IMR-90 (cell line): Measurements from ENCODE around the gene URB2. TPM values are rescaled to one million over a fixed set of nuclear protein-coding genes. Genes with fewer than 3 reads are reported as not detected.

Source experiments
- ATAC-seq: fragments of 200-7000 bp; cut with Tn5 transposase; 2 replicates; pipeline ENCODE4 v1.9.1; 2020; ENCODE audit warnings: low read depth, mild to moderate bottlenecking, moderate library complexity
- BruUV-seq: library from RNA; stranded (reverse); fragments of 400-500 nt; replicated peaks from 2 replicates; lab custom pipeline; 2021; lab: Mats Ljungman, UMichigan
- CTCF ChIA-PET: fragments of 300-600 bp; formaldehyde crosslinking; extraction: SDS; loops from one replicate; lab custom pipeline; 2021; ENCODE audit warnings: antibody characterized with exemption; lab: Yijun Ruan, JAX
- POLR2A ChIA-PET: fragments of 300-600 bp; sonication (Branson Sonifier 250); formaldehyde crosslinking; loops from one replicate; lab custom pipeline; 2022; ENCODE audit warnings: antibody characterized with exemption; ENCODE audit not compliant: unreplicated experiment; lab: Charles Lee
- DNase-seq: peaks from one replicate; pipeline ENCODE4 v3.0.0; 2013
- H2AFZ ChIP-seq: replicated peaks from 2 replicates; pipeline ENCODE3; 2013; ENCODE audit warnings: low read length, mild to moderate bottlenecking; ENCODE audit not compliant: poor library complexity
- H2AK5ac ChIP-seq: 2 replicates; pipeline ENCODE4 v1.6.1; 2013; ENCODE audit warnings: low read depth, low read length, inconsistent platforms
- H2AK9ac ChIP-seq: replicated peaks from 2 replicates; pipeline ENCODE3; 2013; ENCODE audit warnings: mild to moderate bottlenecking, low read depth, low read length, moderate library complexity; ENCODE audit not compliant: poor library complexity
- H2BK120ac ChIP-seq: 2 replicates; pipeline ENCODE4 v1.6.1; 2013; ENCODE audit warnings: low read depth, low read length, inconsistent platforms
- H2BK15ac ChIP-seq: 3 replicates; pipeline ENCODE4 v1.6.1; 2013; ENCODE audit warnings: low read depth, low read length, inconsistent platforms
- H2BK20ac ChIP-seq: 2 replicates; pipeline ENCODE4 v1.6.1; 2013; ENCODE audit warnings: low read depth, mild to moderate bottlenecking, inconsistent platforms, low read length, moderate library complexity
- H2BK5ac ChIP-seq: 2 replicates; pipeline ENCODE4 v1.6.1; 2013; ENCODE audit warnings: mild to moderate bottlenecking, low read depth, low read length, inconsistent platforms; ENCODE audit not compliant: poor library complexity, severe bottlenecking
- H3K14ac ChIP-seq: replicated peaks from 2 replicates; pipeline ENCODE4 v1.6.1; 2013; ENCODE audit warnings: low read depth, low read length, inconsistent platforms
- H3K18ac ChIP-seq: 2 replicates; pipeline ENCODE4 v1.6.1; 2013; ENCODE audit warnings: low read depth, low read length, control low read depth
- H3K23ac ChIP-seq: 2 replicates; pipeline ENCODE4 v1.6.1; 2013; ENCODE audit warnings: low read depth, low read length, inconsistent platforms
- H3K27ac ChIP-seq: 2 replicates; pipeline ENCODE4 v1.5.1; 2013; ENCODE audit warnings: mild to moderate bottlenecking, control low read depth, low read length; ENCODE audit not compliant: insufficient read depth
- H3K27me3 ChIP-seq: 2 replicates; pipeline ENCODE4 v1.6.1; 2013; ENCODE audit warnings: low read length; ENCODE audit not compliant: control insufficient read depth, insufficient read depth
- H3K36me3 ChIP-seq: 2 replicates; pipeline ENCODE4 v1.6.1; 2013; ENCODE audit warnings: low read length, mixed read lengths; ENCODE audit not compliant: control insufficient read depth, insufficient read depth
- H3K4ac ChIP-seq: 2 replicates; pipeline ENCODE4 v1.6.1; 2013; ENCODE audit warnings: low read depth, low read length, inconsistent platforms
- H3K4me1 ChIP-seq: 2 replicates; pipeline ENCODE4 v1.6.1; 2013; ENCODE audit warnings: low read length, mixed read lengths; ENCODE audit not compliant: control insufficient read depth, insufficient read depth
- H3K4me2 ChIP-seq: 2 replicates; pipeline ENCODE4 v1.6.1; 2013; ENCODE audit warnings: low read depth, mild to moderate bottlenecking, control low read depth, low read length, moderate library complexity
- H3K4me3 ChIP-seq: 2 replicates; pipeline ENCODE4 v1.5.1; 2013; ENCODE audit warnings: low read depth, mild to moderate bottlenecking, control low read depth, low read length, moderate library complexity; ENCODE audit not compliant: insufficient read depth
- H3K56ac ChIP-seq: 2 replicates; pipeline ENCODE4 v1.6.1; 2013; ENCODE audit warnings: low read length, inconsistent platforms; ENCODE audit not compliant: insufficient read depth; ENCODE audit errors: extremely low read depth
- H3K79me1 ChIP-seq, 2 experiments: 2 replicates each; pipeline ENCODE4 v1.6.1; 2013; ENCODE audit warnings: low read length in 2 of 2, inconsistent platforms in 1 of 2, low read depth in 1 of 2
- H3K9ac ChIP-seq: 2 replicates; pipeline ENCODE4 v1.6.1; 2013; ENCODE audit warnings: low read depth, low read length, control low read depth
- H3K9me1 ChIP-seq: 2 replicates; pipeline ENCODE4 v1.6.1; 2013; ENCODE audit warnings: low read length, inconsistent platforms; ENCODE audit not compliant: insufficient read depth
- H3K9me3 ChIP-seq: 2 replicates; pipeline ENCODE4 v1.6.1; 2013; ENCODE audit warnings: low read length; ENCODE audit not compliant: control insufficient read depth, insufficient read depth
- H4K20me1 ChIP-seq: 2 replicates; pipeline ENCODE4 v1.6.1; 2013; ENCODE audit warnings: low read length, inconsistent platforms; ENCODE audit not compliant: insufficient read depth
- H4K5ac ChIP-seq: 2 replicates; pipeline ENCODE4 v1.6.1; 2013; ENCODE audit warnings: mild to moderate bottlenecking, low read depth, low read length, control low read depth
- H4K8ac ChIP-seq, 2 experiments: 2 replicates each; pipeline ENCODE4 v1.6.1; 2013; ENCODE audit warnings: low read depth in 2 of 2, low read length in 2 of 2, control low read depth in 1 of 2, inconsistent platforms in 1 of 2
- H4K91ac ChIP-seq: 2 replicates; pipeline ENCODE4 v1.6.1; 2013; ENCODE audit warnings: low read depth, low read length, inconsistent platforms; ENCODE audit not compliant: insufficient read depth
- MAFK ChIP-seq: IDR thresholded peaks from 2 replicates; pipeline ENCODE4 v1.6.1; 2012; ENCODE audit warnings: low read depth, low read length, improper control_type of control experiment
- POLR2A ChIP-seq: IDR thresholded peaks from 2 replicates; pipeline ENCODE4 v1.6.1; 2012; ENCODE audit warnings: mild to moderate bottlenecking, low read depth, low read length
- WGBS, 2 experiments: methylation state at CpG; one replicate each; pipeline versions ENCODE4 v1.1.5 to v1.1.7; 2013; ENCODE audit warnings: missing lambda C conversion rate in 2 of 2; ENCODE audit not compliant: insufficient read length in 1 of 2; ENCODE audit errors: extremely low coverage in 2 of 2; 5-methylcytosine and 5-hydroxymethylcytosine counted together
- dilution Hi-C: fragments of 300-500 bp; cut with HindIII; formaldehyde crosslinking; loops from one replicate; pipeline ENCODE4 v1.14.3; 2018; ENCODE audit warnings: low sequenced_read_pairs; ENCODE audit not compliant: unreplicated experiment
- in situ Hi-C: fragments of 300-500 bp; cut with MboI; formaldehyde crosslinking; loops from 3 replicates; pipeline ENCODE4 v1.14.3; 2019; ENCODE audit warnings: low sequenced_read_pairs, inconsistent platforms, mixed read lengths
- intact Hi-C: fragments of 100-400 bp; cut with micrococcal nuclease; formaldehyde crosslinking; loops from 2 replicates; pipeline ENCODE4 v1.10.0; 2022
- polyA plus RNA-seq, 3 experiments: library from polyadenylated mRNA; depleted of rRNA; stranded (reverse); fragments of >200 nt; gene quantifications; 2 replicates each; pipeline ENCODE4 v1.2.3, GENCODE V29; 2012; ENCODE audit warnings: low replicate concordance in 1 of 3
- total RNA-seq: library from RNA; depleted of rRNA; stranded (reverse); fragments of >200 nt; gene quantifications from 2 replicates; pipeline ENCODE4 v1.2.3, GENCODE V29; 2012

URB2 gene
- total and polyA plus RNA-seq, 2 of the 4 experiments (the other 2 are of a cell fraction), result 5.9 to 15.4 TPM

DNA sequence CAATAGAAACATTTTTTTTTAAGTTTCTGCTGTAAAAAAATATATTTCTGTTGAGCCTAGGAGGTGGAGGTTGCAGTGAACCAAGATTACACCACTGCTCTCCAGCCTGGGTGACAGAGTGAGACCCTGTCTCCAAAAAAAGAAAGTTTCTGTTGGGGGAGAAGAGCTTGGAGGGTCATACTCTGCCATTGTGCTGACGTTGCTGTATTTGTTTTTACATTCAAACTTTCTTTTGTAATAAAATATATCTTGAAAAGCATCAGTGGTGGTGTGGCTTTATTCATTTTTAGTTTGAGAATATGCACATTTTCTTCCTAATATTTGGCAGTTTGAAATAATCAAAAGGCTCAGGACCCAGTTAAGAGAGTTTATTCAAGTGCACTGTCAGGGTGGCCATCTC is 64.6 kb downstream of the URB2 start:
- Histone ChIP-seq H3K9me1 (no peaks in the 10 kb centered on the region), H3K4ac (no peak overlapping the region), H2AFZ (no peak overlapping the region), H4K8ac (no peak overlapping the region), H2AK5ac (no peak overlapping the region), H3K27ac (no peak overlapping the region), H2BK15ac (no peak overlapping the region), H3K14ac (no peak overlapping the region), H4K5ac (no peak overlapping the region), H2BK20ac (no peak overlapping the region), H3K4me1 (peaks cover 5% of the 10 kb centered on the region; the same call in 1 of the 2 replicates), H3K36me3 (no peaks in the 10 kb centered on the region), H2BK5ac (no peak overlapping the region), H2AK9ac (no peak overlapping the region), H3K9me3 (no peaks in the 10 kb centered on the region), H4K91ac (no peak overlapping the region), H3K56ac (no peak overlapping the region), H4K20me1 (no peaks in the 10 kb centered on the region), H3K18ac (no peak overlapping the region), H3K4me2 (no peak overlapping the region), H3K79me1 (no peaks in the 10 kb centered on the region), H3K23ac (no peak overlapping the region), H3K27me3 (no peaks in the 10 kb centered on the region), H3K9ac (no peak overlapping the region), H2BK120ac (no peak overlapping the region), H3K4me3 (no peak overlapping the region)
- in situ Hi-C loops, result no loop called here
- intact Hi-C loops, result loop anchor here (5.0 kb wide), 1 partner anchor 443 kb away; no protein-coding TSS in a partner anchor
- no CpG with 5 or more reads among the region's 1 CpG for WGBS, 2 experiments
- dilution Hi-C loops, result no loop called here
- no peak for DNase-seq
- POLR2A ChIA-PET, result no interaction called here
- no TSS peak for BruUV-seq
- TF ChIP-seq MAFK (peak; percentile 90), POLR2A (no peak)
- CTCF ChIA-PET, result no interaction called here
- ATAC-seq, result no peak
